Activated CD4-positive, CD25-positive, alpha-beta regulatory T cell treated with anti-CD3 and anti-CD28 coated beads, Interleukin-2, amount 50 U/mL, for 16 hours (primary cell): ENCODE measurements around the gene SPP1.
"Not testable (repeated sequence)": the region's sequence is repeated elsewhere in the genome, so short reads cannot be mapped to it uniquely, and the experiment has no call there.

Source experiments
- DNase-seq: peaks from one replicate; pipeline ENCODE4 v3.0.0-alpha.2; 2020; ENCODE audit warnings: low read depth, low spot score

SPP1 gene

GRCh38 chr4:88025868-88026661 is 50.6 kb downstream of the SPP1 start:
- not testable (repeated sequence) for DNase-seq

GRCh38 chr4:88027611-88028608 is 52.4 kb downstream of the SPP1 start:
- DNase-seq, result no peak

- DNase-seq, result no peak
These were observed 53.4 kb downstream of the SPP1 start for GRCh38 chr4:88028946-88029345.

GRCh38 chr4:88029556-88029955 is 54.0 kb downstream of the SPP1 start:
- DNase-seq, result no peak

- DNase-seq, result no peak
These were observed 55.2 kb downstream of the SPP1 start for GRCh38 chr4:88030565-88031310.
